ENCODE measurements around the gene SMIM36.
"Not testable (repeated sequence)": the region's sequence is repeated elsewhere in the genome, so short reads cannot be mapped to it uniquely, and the experiment has no call there.

Gene SMIM36

GRCh38 chr17:55410722-55411462 lies 100.4 kb downstream of the SMIM36 start:
- no peak for DNase-seq

GRCh38 chr17:55409030-55409800 lies 102.0 kb downstream of the SMIM36 start:
- no peak for DNase-seq

GRCh38 chr17:55407641-55408566 lies 103.3 kb downstream of the SMIM36 start:
- no peak for DNase-seq

GRCh38 chr17:55405600-55405999 lies 105.7 kb downstream of the SMIM36 start:
- no peak for DNase-seq

GRCh38 chr17:55404197-55404596 lies 107.1 kb downstream of the SMIM36 start:
- not testable (repeated sequence) for DNase-seq

- no peak for DNase-seq
Measured at GRCh38 chr17:55402374-55402773, 108.9 kb downstream of the SMIM36 start.
